NOMO-1 treated with dmso at 0.1 percent for 144 hours (cell line): ENCODE measurements around the gene TDG.
"Not testable (repeated sequence)": the region's sequence is repeated elsewhere in the genome, so short reads cannot be mapped to it uniquely, and the experiment has no call there.

Source experiments
- DNase-seq: peaks from one replicate; lab custom pipeline; 2025; ENCODE audit not compliant: unreplicated experiment; lab: John Stamatoyannopoulos, UW

The TDG gene

DNA sequence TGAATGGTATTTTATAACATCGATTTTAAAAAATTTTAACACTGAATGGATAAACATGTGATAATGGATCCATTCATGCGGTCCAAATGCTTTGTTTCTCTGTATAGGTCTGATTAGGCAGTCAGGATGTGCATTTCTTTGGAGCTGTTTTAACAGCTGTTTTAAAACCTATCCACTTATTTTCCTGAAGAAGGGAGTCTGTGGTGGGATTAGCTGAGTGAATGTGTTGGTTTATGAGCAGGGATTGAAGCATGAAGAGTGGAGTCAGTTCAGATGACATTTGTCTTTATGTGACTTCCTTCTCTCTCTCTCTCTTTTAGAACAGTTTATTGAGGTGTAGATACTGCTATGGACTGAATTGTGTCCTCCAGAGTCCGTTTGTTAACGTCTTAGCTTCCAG, 46.7 kb downstream of the TDG start:
- DNase-seq: no peak

GRCh38 chr12:104021862-104022261, 56.2 kb downstream of the TDG start:
- not testable (repeated sequence) for DNase-seq

DNA sequence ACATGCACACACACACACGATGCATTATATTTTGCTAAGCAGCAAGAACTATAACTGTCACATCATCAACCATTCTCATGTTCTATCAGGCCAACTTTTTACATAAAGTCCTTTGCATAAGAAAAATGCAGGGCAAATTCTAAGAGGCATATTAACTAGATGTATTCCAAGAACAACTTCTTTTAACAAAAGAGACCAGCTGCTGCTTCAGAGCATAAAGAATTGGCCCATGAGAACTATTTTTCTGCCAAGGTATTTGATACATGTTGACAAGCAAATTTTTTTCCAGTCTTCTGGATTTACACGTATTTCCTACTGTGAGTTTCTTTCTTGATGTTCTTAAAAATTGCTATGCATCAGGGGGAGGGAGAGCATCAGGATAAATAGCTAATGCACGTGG, 57.1 kb downstream of the TDG start:
- DNase-seq: no peak

DNA sequence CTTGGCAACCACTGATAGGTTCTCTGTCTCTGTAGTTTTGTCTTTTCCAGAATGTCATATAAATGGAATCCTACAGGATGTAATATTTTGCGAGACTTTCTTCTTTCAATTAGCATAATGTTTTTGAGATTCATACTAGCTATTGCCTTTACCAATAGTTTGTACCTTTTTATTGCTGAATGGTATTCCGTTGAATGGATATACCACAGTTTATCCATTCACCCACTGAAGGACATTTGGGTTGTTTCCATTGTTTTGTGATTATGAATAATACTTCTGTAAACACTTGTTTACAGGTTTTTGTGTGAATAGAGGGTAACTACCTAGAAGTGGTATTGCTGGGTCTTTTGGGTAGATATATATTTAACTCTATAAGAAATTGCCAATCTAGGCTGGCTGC, 58.0 kb downstream of the TDG start:
- no peak for DNase-seq

DNA sequence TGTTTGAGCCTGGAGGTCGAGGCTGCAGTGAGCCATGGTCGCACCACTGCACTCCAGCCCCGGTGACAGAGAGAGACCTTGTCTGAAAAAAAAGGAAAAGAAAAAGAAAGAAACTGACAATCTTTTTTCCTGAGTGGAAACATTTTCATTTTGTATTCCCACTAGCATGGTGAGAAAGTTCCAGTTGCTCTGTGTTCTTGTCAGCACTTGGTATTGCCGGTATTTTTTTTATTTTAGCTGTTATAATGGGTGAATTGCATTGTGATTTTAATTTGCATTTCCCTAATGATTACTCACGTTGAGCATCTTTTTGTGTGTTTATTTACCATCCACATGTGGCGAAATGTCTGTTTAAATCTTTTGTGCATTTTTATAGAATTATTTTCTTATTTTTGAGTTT, 58.7 kb downstream of the TDG start:
- no peak for DNase-seq

DNA sequence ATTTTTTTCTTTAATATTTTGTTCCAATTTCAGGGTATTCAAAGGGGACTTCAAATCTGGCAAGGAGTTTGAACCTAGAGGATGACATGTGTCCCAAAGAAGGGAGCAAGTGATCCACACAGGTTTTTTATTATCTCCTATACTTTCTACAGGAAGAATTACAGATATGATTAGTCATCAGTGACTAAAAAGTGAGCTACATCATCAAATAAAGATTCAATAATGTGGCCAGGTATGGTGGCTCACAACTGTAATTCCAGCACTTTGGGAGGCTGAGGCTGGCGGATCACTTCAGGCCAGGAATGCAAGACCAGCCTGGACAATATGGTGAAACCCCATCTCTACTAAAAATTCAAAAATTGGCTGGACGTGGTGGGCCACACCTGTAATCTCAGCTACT, 60.1 kb downstream of the TDG start:
- no peak for DNase-seq

- no peak for DNase-seq
Observed at GRCh38 chr12:104026841-104027599, 61.3 kb downstream of the TDG start.

DNA sequence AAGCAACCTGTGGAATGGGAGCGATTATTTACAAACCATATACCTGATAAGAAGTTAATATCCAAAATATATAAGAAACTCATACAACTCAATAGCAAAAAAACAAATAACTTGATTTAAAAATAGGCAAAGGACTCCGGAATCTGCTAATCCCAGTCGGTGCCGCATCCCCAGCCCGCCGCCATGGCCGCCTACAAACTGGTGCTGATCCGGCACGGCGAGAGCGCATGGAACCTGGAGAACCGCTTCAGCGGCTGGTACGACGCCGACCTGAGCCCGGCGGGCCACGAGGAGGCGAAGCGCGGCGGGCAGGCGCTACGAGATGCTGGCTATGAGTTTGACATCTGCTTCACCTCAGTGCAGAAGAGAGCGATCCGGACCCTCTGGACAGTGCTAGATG, 64.9 kb downstream of the TDG start:
- not testable (repeated sequence) for DNase-seq

DNA sequence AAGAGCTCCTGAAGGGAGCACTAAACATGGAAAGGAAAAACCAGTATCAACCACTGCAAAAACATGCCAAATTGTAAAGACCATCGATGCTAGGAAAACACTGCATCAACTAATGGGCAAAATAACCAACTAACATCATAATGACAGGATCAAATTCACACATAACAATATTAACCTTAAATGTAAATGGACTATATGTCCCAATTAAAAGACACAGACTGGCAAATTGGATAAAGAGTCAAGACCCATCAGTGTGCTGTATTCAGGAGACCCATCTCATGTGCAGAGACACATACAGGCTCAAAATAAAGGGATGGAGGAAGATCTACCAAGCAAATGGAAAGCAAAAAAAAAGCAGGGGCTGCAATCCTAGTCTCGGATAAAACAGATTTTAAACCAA, 70.5 kb downstream of the TDG start:
- DNase-seq: not testable (repeated sequence)
